ENCODE data around the gene NAGA. TPM values are rescaled to one million over a fixed set of nuclear protein-coding genes. Genes with fewer than 3 reads are reported as not detected.

The NAGA gene
- total RNA-seq, 1 experiment from 2014 or later: 27.2 TPM

DNA sequence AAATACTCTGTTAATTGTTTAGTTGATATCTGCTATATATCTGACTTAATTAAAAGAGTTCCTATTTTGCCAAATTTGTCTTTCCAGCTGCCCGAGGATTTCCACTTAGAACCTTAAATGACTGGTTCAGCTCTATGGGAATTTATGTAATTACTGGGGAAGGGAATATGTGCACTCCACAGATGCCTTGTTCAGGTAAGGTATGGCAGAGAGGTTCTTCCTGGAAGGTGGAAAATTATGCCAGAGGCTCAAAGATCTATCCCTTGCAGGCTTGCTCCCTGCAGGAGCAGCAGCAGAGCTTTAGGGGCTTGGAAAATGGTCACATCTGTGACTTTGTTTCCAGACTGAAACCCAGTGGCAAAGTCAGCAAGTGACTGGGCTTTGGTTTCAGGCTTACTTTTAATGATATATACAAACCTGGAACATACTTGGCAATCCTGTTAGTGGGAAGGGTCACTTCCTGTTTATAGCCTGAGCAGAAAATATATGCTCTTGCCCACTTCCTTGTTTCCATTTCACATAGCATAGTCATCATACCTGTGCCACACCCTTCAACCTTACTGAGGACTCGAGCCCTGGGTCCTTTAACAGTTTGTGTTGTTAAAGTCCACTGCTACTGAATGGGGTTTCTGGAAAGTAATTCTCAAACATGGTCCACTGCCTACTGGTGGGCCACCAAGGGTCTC, 48.3 kb downstream of the NAGA start:
- Histone ChIP-seq H3K4me1 (ENCODE audit: insufficient read depth, low read length) (peaks cover 10% of the 10 kb centered on the region), H3K79me2 (ENCODE audit: low read length) (no peaks in the 10 kb centered on the region), H4K20me1 (ENCODE audit: low read length) (no peaks in the 10 kb centered on the region), H3K27me3 (ENCODE audit: low read length) (no peaks in the 10 kb centered on the region), H3F3A (ENCODE audit: low read length, unreplicated experiment) (no peaks in the 10 kb centered on the region), H3K4me3 (ENCODE audit: low read length) (no peak overlapping the region), H3K27ac (ENCODE audit: low read length) (peak overlapping the region; percentile 45), H3K9me2 (replicated peaks; ENCODE audit: low read length) (no peaks in the 10 kb centered on the region), H3K9ac (ENCODE audit: low read length) (no peak overlapping the region), H3K9me3 (ENCODE audit: low read length) (no peaks in the 10 kb centered on the region), H3K36me3 (ENCODE audit: low read depth, low read length) (no peaks in the 10 kb centered on the region), H3K4me2 (ENCODE audit: low read length) (peak overlapping the region; percentile 39), H2AFZ (ENCODE audit: low read length) (peak overlapping the region; percentile 70)
- DNase-seq (peak; percentile 60), ATAC-seq (peak; percentile 77)
- ChIA-PET POLR2A (ENCODE audit: unreplicated experiment) (no interaction called here), CTCF (no interaction called here)
- intact Hi-C loops (cut with micrococcal nuclease): no loop called here
- TF ChIP-seq, protein P1, sequence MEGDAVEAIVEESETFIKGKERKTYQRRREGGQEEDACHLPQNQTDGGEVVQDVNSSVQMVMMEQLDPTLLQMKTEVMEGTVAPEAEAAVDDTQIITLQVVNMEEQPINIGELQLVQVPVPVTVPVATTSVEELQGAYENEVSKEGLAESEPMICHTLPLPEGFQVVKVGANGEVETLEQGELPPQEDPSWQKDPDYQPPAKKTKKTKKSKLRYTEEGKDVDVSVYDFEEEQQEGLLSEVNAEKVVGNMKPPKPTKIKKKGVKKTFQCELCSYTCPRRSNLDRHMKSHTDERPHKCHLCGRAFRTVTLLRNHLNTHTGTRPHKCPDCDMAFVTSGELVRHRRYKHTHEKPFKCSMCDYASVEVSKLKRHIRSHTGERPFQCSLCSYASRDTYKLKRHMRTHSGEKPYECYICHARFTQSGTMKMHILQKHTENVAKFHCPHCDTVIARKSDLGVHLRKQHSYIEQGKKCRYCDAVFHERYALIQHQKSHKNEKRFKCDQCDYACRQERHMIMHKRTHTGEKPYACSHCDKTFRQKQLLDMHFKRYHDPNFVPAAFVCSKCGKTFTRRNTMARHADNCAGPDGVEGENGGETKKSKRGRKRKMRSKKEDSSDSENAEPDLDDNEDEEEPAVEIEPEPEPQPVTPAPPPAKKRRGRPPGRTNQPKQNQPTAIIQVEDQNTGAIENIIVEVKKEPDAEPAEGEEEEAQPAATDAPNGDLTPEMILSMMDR (conservative IDR thresholded peaks at IDR 0.05; ENCODE audit: low read depth, low read length): no peak
- no peak for TF ChIP-seq EZH2phosphoT487 (IDR thresholded peaks at IDR 0.05; ENCODE audit: borderline replicate concordance, low read length)
- no peak for TF ChIP-seq EZH2 (IDR thresholded peaks at IDR 0.05; ENCODE audit: low read length, unreplicated experiment)
- BruUV-seq (replicated peaks): no TSS peak

DNA sequence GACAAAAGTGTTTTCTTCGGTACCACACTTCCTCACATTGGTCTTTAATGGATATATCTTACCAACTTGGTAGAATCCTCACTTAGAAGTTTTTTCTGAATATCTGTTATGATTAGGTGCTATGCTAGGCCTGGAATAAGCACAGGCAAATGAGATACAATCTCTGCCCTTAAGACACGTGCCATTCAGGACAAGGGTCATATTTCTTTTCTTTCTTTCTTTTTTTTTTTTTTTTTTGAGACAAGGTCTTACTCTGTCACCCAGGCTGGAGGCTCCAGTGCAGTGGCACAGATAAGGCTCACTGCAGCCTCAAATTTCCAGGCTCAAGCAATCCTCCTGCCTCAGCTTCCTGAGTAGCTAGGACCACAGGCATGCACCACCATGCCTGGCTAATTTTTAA, 49.0 kb downstream of the NAGA start:
- DNase-seq: no peak
- H2AFZ ChIP-seq (ENCODE audit: low read length): no peak overlapping the region
- ChIA-PET POLR2A (ENCODE audit: unreplicated experiment) (no interaction called here), CTCF (no interaction called here)
- intact Hi-C loops (cut with micrococcal nuclease): no loop called here
- H3K4me2 ChIP-seq (ENCODE audit: low read length): no peak overlapping the region
- H3K4me1 ChIP-seq (ENCODE audit: insufficient read depth, low read length): peaks cover 10% of the 10 kb centered on the region
- no peak for ATAC-seq
- no TSS peak for BruUV-seq (replicated peaks)
- no peak overlapping the region for H3K4me3 ChIP-seq (ENCODE audit: low read length)
- no peaks in the 10 kb centered on the region for H4K20me1 ChIP-seq (ENCODE audit: low read length)
- H3K79me2 ChIP-seq (ENCODE audit: low read length): no peaks in the 10 kb centered on the region
- H3K27ac ChIP-seq (ENCODE audit: low read length): no peak overlapping the region
- no peaks in the 10 kb centered on the region for H3K27me3 ChIP-seq (ENCODE audit: low read length)
- no peak overlapping the region for H3K9ac ChIP-seq (ENCODE audit: low read length)
- no peaks in the 10 kb centered on the region for H3K36me3 ChIP-seq (ENCODE audit: low read depth, low read length)
- no peaks in the 10 kb centered on the region for H3K9me2 ChIP-seq (replicated peaks; ENCODE audit: low read length)
- TF ChIP-seq EZH2phosphoT487 (IDR thresholded peaks at IDR 0.05; ENCODE audit: borderline replicate concordance, low read length): no peak
- TF ChIP-seq, protein P1 (conservative IDR thresholded peaks at IDR 0.05; ENCODE audit: low read depth, low read length): no peak
- TF ChIP-seq EZH2 (IDR thresholded peaks at IDR 0.05; ENCODE audit: low read length, unreplicated experiment): no peak
- no peaks in the 10 kb centered on the region for H3K9me3 ChIP-seq (ENCODE audit: low read length)
- no peaks in the 10 kb centered on the region for H3F3A ChIP-seq (ENCODE audit: low read length, unreplicated experiment)

DNA sequence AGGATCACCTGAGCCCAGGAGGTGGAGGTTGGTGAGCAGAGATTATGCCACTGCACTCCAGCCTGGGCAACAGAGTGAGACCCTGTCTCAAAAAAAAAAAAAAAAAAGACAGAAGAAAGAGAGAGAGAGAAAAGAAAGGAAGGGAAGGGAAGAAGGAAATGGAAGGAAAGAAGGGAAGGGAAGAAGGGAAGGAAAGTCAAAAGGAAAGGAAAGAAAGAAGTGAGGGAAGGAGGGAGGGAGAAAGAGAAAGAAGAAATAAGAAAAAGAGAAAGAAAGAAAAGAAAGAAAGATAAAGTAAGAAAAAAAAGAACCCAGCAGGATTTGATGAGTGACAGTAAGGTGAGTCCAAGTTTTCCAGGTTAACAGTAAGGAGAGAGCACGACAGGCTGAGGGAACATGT, 52.4 kb downstream of the NAGA start:
- Histone ChIP-seq H3K4me2 (ENCODE audit: low read length) (no peak overlapping the region), H3K4me3 (ENCODE audit: low read length) (no peak overlapping the region), H3K79me2 (ENCODE audit: low read length) (no peaks in the 10 kb centered on the region), H3K4me1 (ENCODE audit: insufficient read depth, low read length) (peaks cover 10% of the 10 kb centered on the region), H3K9me3 (ENCODE audit: low read length) (no peaks in the 10 kb centered on the region), H3K9me2 (replicated peaks; ENCODE audit: low read length) (no peaks in the 10 kb centered on the region), H3F3A (ENCODE audit: low read length, unreplicated experiment) (no peaks in the 10 kb centered on the region), H3K36me3 (ENCODE audit: low read depth, low read length) (no peaks in the 10 kb centered on the region), H3K9ac (ENCODE audit: low read length) (no peak overlapping the region), H2AFZ (ENCODE audit: low read length) (no peak overlapping the region), H4K20me1 (ENCODE audit: low read length) (no peaks in the 10 kb centered on the region), H3K27ac (ENCODE audit: low read length) (no peak overlapping the region), H3K27me3 (ENCODE audit: low read length) (no peaks in the 10 kb centered on the region)
- ATAC-seq (no peak), DNase-seq (no peak)
- TF ChIP-seq EZH2 (IDR thresholded peaks at IDR 0.05; ENCODE audit: low read length, unreplicated experiment): no peak
- TF ChIP-seq, protein P1 (conservative IDR thresholded peaks at IDR 0.05; ENCODE audit: low read depth, low read length): no peak
- TF ChIP-seq EZH2phosphoT487 (IDR thresholded peaks at IDR 0.05; ENCODE audit: borderline replicate concordance, low read length): no peak
- intact Hi-C loops (cut with micrococcal nuclease): no loop called here
- no TSS peak for BruUV-seq (replicated peaks)
- ChIA-PET POLR2A (ENCODE audit: unreplicated experiment) (no interaction called here), CTCF (no interaction called here)
